T-cell (primary cell): Measurements from ENCODE around the gene CNIH4. TPM values are rescaled to one million over a fixed set of nuclear protein-coding genes. Genes with fewer than 3 reads are reported as not detected.

ENCODE experiments used
- ATAC-seq, 4 experiments: fragments of 200-7000 bp in 3 of 4; fragments of 150-1000 bp in 1 of 4; cut with Tn5 transposase; replicated peaks in 1 of 4; 1 replicate in 3 of 4; 2 replicates in 1 of 4; pipeline ENCODE4 v1.10.0; 2021; ENCODE audit warnings: moderate library complexity in 3 of 4, mild to moderate bottlenecking in 2 of 4, moderate number of reproducible peaks in 1 of 4
- CTCF ChIA-PET, 2 donors: fragments of 300-600 bp; sonication (Branson Sonifier 250); formaldehyde crosslinking; loops; one replicate each; lab custom pipeline; 2022; ENCODE audit warnings: antibody characterized with exemption in 2 of 2; lab: Charles Lee
- POLR2A ChIA-PET, 2 donors: fragments of 300-600 bp; sonication (Branson Sonifier 250); formaldehyde crosslinking; loops; one replicate each; lab custom pipeline; 2022; ENCODE audit warnings: antibody characterized with exemption in 2 of 2; lab: Charles Lee
- DNase-seq, 35 experiments: peaks; one replicate each; pipeline versions ENCODE4 v3.0.0 to v3.0.0-alpha.2; 2013 to 2023
- H3K27ac ChIP-seq: one replicate; pipeline ENCODE4 v1.5.1; 2013; ENCODE audit warnings: low read length
- H3K27me3 ChIP-seq, 2 experiments: replicated peaks in 1 of 2; 1 replicate in 1 of 2; 2 replicates in 1 of 2; pipeline versions ENCODE4 v1.6.1 to v1.7.0; 2013; ENCODE audit warnings: low read length in 1 of 2, mixed read lengths in 1 of 2; ENCODE audit not compliant: control insufficient read depth in 2 of 2, insufficient read depth in 2 of 2; ENCODE audit errors: extremely low read depth in 1 of 2
- H3K36me3 ChIP-seq, 2 donors: 1 replicate in 1 of 2; 2 replicates in 1 of 2; pipeline versions ENCODE4 v1.6.1 to v1.7.0; 2013; ENCODE audit warnings: low read length in 1 of 2; ENCODE audit not compliant: control insufficient read depth in 2 of 2, insufficient read depth in 1 of 2; ENCODE audit errors: extremely low read depth in 1 of 2
- H3K4me1 ChIP-seq, 2 experiments: 1 replicate in 1 of 2; 2 replicates in 1 of 2; pipeline versions ENCODE4 v1.6.1 to v1.7.0; 2013; ENCODE audit warnings: low read length in 2 of 2, mixed read lengths in 1 of 2; ENCODE audit not compliant: insufficient read depth in 2 of 2, control insufficient read depth in 1 of 2; ENCODE audit errors: extremely low read depth in 1 of 2
- H3K4me3 ChIP-seq, 2 donors: 1 replicate in 1 of 2; 2 replicates in 1 of 2; pipeline versions ENCODE4 v1.5.1 to v1.7.0; 2013; ENCODE audit warnings: mild to moderate bottlenecking in 2 of 2, low read length in 1 of 2, moderate library complexity in 1 of 2; ENCODE audit not compliant: control insufficient read depth in 1 of 2; ENCODE audit errors: extremely low read depth in 1 of 2
- H3K9me3 ChIP-seq: 2 replicates; pipeline ENCODE4 v1.7.0; 2013
- H3K27ac Mint-ChIP-seq, 2 donors: one replicate each; pipeline ENCODE4 v1.8.0; 2020 to 2021; ENCODE audit warnings: mild to moderate bottlenecking in 2 of 2, mixed read lengths in 2 of 2
- H3K27me3 Mint-ChIP-seq, 2 donors: one replicate each; pipeline ENCODE4 v1.8.0; 2021 to 2022; ENCODE audit warnings: mixed read lengths in 2 of 2
- H3K36me3 Mint-ChIP-seq: one replicate; pipeline ENCODE4 v1.8.0; 2021; ENCODE audit warnings: mixed read lengths
- H3K4me1 Mint-ChIP-seq, 3 donors: one replicate each; pipeline ENCODE4 v1.8.0; 2020 to 2022; ENCODE audit warnings: mixed read lengths in 3 of 3, mild to moderate bottlenecking in 1 of 3
- H3K4me3 Mint-ChIP-seq, 3 donors: one replicate each; pipeline ENCODE4 v1.8.0; 2020 to 2022; ENCODE audit warnings: mild to moderate bottlenecking in 3 of 3, mixed read lengths in 3 of 3, moderate library complexity in 3 of 3
- H3K9me3 Mint-ChIP-seq, 3 donors: one replicate each; pipeline ENCODE4 v1.8.0; 2020 to 2022; ENCODE audit warnings: mixed read lengths in 3 of 3
- WGBS: methylation state at CpG from one replicate; pipeline ENCODE4 v1.1.5; 2013; ENCODE audit warnings: missing lambda C conversion rate; ENCODE audit not compliant: insufficient coverage; 5-methylcytosine and 5-hydroxymethylcytosine counted together
- total RNA-seq, 35 experiments: library from RNA in 6 of 35; stranded (reverse) in 6 of 35; fragments of 120-200 nt in 1 of 35; gene quantifications; one replicate each; pipeline versions ENCODE4 v1.2.1 to v1.2.4 and lab custom pipeline; 2013 to 2026

CNIH4 gene
- total RNA-seq, 5 donors from 2014 or later (not counting 1 experiment from before 2014, with no cell fraction given), result 25.9 to 40.9 (median 38.8) TPM

GRCh38 chr1:224383218-224383617 is 26.5 kb downstream of the CNIH4 start:
- H3K9me3 ChIP-seq, result no peaks in the 10 kb centered on the region
- ChIA-PET CTCF (interaction anchor here in 1 of 2 donors (0.6 kb wide), 1 partner anchor 1763 kb away, joined by 3 read pairs; no protein-coding TSS in a partner anchor), POLR2A (interaction anchor here in 1 of 2 donors (0.6 kb wide), 1 partner anchor 198 kb away, joined by 3 read pairs; no protein-coding TSS in a partner anchor)
- no peaks in the 10 kb centered on the region for H3K27me3 ChIP-seq
- no CpG with 5 or more reads among the region's 3 CpGs for WGBS
- H3K27ac Mint-ChIP-seq, result peak overlapping the region; percentile 30 to 64
- H3K27me3 Mint-ChIP-seq, result no peaks in the 10 kb centered on the region
- H3K4me1 ChIP-seq, result peaks cover 39 to 64% of the 10 kb centered on the region in 2 experiments
- H3K27ac ChIP-seq, result peak overlapping the region; percentile 33
- DNase-seq (no peak), ATAC-seq (no peak)
- H3K36me3 Mint-ChIP-seq, result peaks cover 24% of the 10 kb centered on the region
- peaks cover 76 to 82% (median 80%) of the 10 kb centered on the region in 3 donors for H3K4me1 Mint-ChIP-seq
- H3K9me3 Mint-ChIP-seq, result no peaks in the 10 kb centered on the region
- peaks cover 0 to 3% of the 10 kb centered on the region in 2 donors for H3K36me3 ChIP-seq
- H3K4me3 Mint-ChIP-seq, result no peak overlapping the region
- no peak overlapping the region for H3K4me3 ChIP-seq

DNA sequence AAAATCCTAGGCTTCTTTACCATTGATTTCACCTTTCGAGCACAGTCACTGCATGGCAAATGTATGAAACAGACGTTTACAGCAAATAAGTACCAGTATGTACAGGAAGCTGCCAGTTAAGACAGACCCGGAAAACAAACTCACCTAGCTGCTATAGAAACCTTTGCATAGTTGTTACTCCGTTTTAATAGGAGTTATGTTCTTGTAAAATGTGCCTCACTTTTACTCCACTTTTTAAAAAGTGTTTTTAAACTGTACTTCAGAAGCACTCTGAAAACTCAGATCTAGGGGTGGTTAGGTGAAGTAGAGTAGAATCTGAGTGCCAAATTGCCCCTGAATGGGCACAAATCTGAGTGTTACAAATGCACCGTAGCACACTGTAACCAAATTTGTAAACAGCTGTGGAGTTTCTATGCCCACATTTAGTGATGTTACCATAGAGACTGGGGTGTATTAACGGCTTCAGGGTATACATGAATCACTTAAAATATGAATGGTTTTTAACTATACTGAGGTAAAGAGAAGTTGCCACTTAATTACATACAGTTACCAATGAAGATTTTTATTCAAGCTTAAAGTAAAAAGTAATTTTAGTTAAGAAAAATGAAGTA is 30.7 kb downstream of the CNIH4 start:
- no peak overlapping the region for H3K4me3 ChIP-seq
- ChIA-PET POLR2A (interaction anchor here (0.5 to 1.6 kb wide), 8 partner anchors 17 to 1474 kb away, joined by 3 to 8 read pairs (median 4); partner anchors contain the start of gene WDR26 (in 1 of the 2)), CTCF (interaction anchor here in 1 of 2 donors (0.6 to 1.5 kb wide), 3 partner anchors 10 to 70 kb away, joined by 3 to 7 read pairs (median 3); no protein-coding TSS in a partner anchor)
- DNase-seq (peak in 5 of 35 experiments; percentile 3 to 37 (median 13)), ATAC-seq (peak; percentile 82 to 85 (median 83))
- no peaks in the 10 kb centered on the region for H3K9me3 ChIP-seq
- H3K27me3 ChIP-seq, result no peaks in the 10 kb centered on the region
- H3K36me3 Mint-ChIP-seq, result peaks cover 40% of the 10 kb centered on the region
- H3K4me1 Mint-ChIP-seq, result peaks cover 42 to 56% (median 43%) of the 10 kb centered on the region in 3 donors
- 20% methylated on average over 1 of the region's 6 CpGs for WGBS
- peaks cover 2 to 36% of the 10 kb centered on the region in 2 donors for H3K36me3 ChIP-seq
- H3K27ac ChIP-seq, result peak overlapping the region; percentile 59
- H3K4me3 Mint-ChIP-seq, result peak overlapping the region in 1 of 3 donors; percentile 17
- peaks cover 3 to 33% of the 10 kb centered on the region in 2 experiments for H3K4me1 ChIP-seq
- no peaks in the 10 kb centered on the region for H3K27me3 Mint-ChIP-seq
- H3K9me3 Mint-ChIP-seq, result no peaks in the 10 kb centered on the region
- peak overlapping the region; percentile 83 to 86 for H3K27ac Mint-ChIP-seq

- H3K36me3 Mint-ChIP-seq, result peaks cover 45% of the 10 kb centered on the region
- POLR2A ChIA-PET, result interaction anchor here (0.6 to 1.6 kb wide), 5 partner anchors 16 to 1474 kb away, joined by 3 to 8 read pairs (median 4); no protein-coding TSS in a partner anchor
- CTCF ChIA-PET, result interaction anchor here in 1 of 2 donors (1.1 to 1.5 kb wide), 2 partner anchors 10 to 23 kb away, joined by 3 to 7 read pairs; no protein-coding TSS in a partner anchor
- peaks cover 36 to 56% (median 41%) of the 10 kb centered on the region in 3 donors for H3K4me1 Mint-ChIP-seq
- WGBS, result no CpG with 5 or more reads among the region's 2 CpGs
- Histone ChIP-seq H3K27ac (peak overlapping the region; percentile 59), H3K36me3 (peaks cover 2 to 41% of the 10 kb centered on the region in 2 donors), H3K4me3 (no peak overlapping the region), H3K9me3 (no peaks in the 10 kb centered on the region), H3K4me1 (peaks cover 2 to 27% of the 10 kb centered on the region in 2 experiments), H3K27me3 (no peaks in the 10 kb centered on the region)
- H3K27me3 Mint-ChIP-seq, result no peaks in the 10 kb centered on the region
- ATAC-seq (no peak), DNase-seq (no peak)
- peak overlapping the region; percentile 83 to 86 for H3K27ac Mint-ChIP-seq
- H3K9me3 Mint-ChIP-seq, result no peaks in the 10 kb centered on the region
- no peak overlapping the region for H3K4me3 Mint-ChIP-seq
These were observed 31.3 kb downstream of the CNIH4 start for GRCh38 chr1:224387943-224388342.

DNA sequence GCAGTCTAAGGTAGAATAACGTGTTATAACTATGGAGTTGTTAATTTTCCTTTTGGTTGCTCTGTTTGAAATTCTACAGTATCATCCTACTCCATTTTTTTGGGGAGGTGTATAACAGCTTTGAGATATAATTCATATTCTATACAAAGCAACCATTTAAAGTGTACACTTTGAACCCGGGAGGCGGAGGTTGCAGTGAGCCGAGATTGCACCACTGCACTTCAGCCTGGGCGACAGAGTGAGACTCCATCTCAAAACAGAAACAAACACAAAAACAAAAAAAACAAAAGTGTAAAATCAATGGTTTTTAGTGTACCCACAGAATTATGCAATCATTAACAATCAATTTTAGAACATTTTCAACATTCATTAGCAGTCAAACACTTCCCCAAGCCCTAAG is 33.8 kb downstream of the CNIH4 start:
- DNase-seq (no peak), ATAC-seq (no peak)
- Mint-ChIP-seq H3K27me3 (no peaks in the 10 kb centered on the region), H3K36me3 (peaks cover 57% of the 10 kb centered on the region), H3K4me3 (no peak overlapping the region), H3K9me3 (no peaks in the 10 kb centered on the region), H3K27ac (no peak overlapping the region), H3K4me1 (peaks cover 27 to 48% (median 38%) of the 10 kb centered on the region in 3 donors)
- Histone ChIP-seq H3K36me3 (peaks cover 2 to 57% of the 10 kb centered on the region in 2 donors), H3K27ac (no peak overlapping the region), H3K27me3 (no peaks in the 10 kb centered on the region), H3K4me1 (peaks cover 0 to 21% of the 10 kb centered on the region in 2 experiments), H3K9me3 (no peaks in the 10 kb centered on the region), H3K4me3 (no peak overlapping the region)
- CTCF ChIA-PET, result interaction anchor here in 1 of 2 donors (0.6 to 0.7 kb wide), 2 partner anchors 52 to 67 kb away, joined by 4 to 16 read pairs; no protein-coding TSS in a partner anchor
- POLR2A ChIA-PET, result no interaction called here
- WGBS, result no CpG with 5 or more reads among the region's 5 CpGs

GRCh38 chr1:224392411-224393249 is 36.0 kb downstream of the CNIH4 start:
- WGBS, result no CpG with 5 or more reads among the region's 4 CpGs
- Histone ChIP-seq H3K27ac (no peak overlapping the region), H3K4me3 (no peak overlapping the region), H3K27me3 (no peaks in the 10 kb centered on the region), H3K9me3 (no peaks in the 10 kb centered on the region), H3K4me1 (peaks cover 0 to 7% of the 10 kb centered on the region in 2 experiments), H3K36me3 (peaks cover 2 to 77% of the 10 kb centered on the region in 2 donors)
- POLR2A ChIA-PET, result interaction anchor here in 1 of 2 donors (0.5 kb wide), 1 partner anchor 26 kb away, joined by 5 read pairs; no protein-coding TSS in a partner anchor
- Mint-ChIP-seq H3K36me3 (peaks cover 63% of the 10 kb centered on the region), H3K9me3 (no peaks in the 10 kb centered on the region), H3K4me3 (no peak overlapping the region), H3K27me3 (no peaks in the 10 kb centered on the region), H3K27ac (peak overlapping the region in 1 of 2 donors; percentile 40), H3K4me1 (peaks cover 8 to 35% (median 19%) of the 10 kb centered on the region in 3 donors)
- ATAC-seq (peak in 1 of 4 experiments; percentile 37), DNase-seq (no peak)
- CTCF ChIA-PET, result no interaction called here
